ENCODE measurements around the gene PSME2. TPM values are rescaled to one million over a fixed set of nuclear protein-coding genes. Genes with fewer than 3 reads are reported as not detected.
A peak's percentile ranks its signal among the peaks of the same experiment; 100 is the strongest.
"Not testable (repeated sequence)": the region's sequence is repeated elsewhere in the genome, so short reads cannot be mapped to it uniquely, and the experiment has no call there.

Gene PSME2
- total RNA-seq, 1 donor from 2014 or later, result 144 TPM

GRCh38 chr14:24106672-24107271 lies 39.6 kb downstream of the PSME2 start:
- no peak overlapping the region for H3K27ac ChIP-seq
- TF ChIP-seq, protein P1, sequence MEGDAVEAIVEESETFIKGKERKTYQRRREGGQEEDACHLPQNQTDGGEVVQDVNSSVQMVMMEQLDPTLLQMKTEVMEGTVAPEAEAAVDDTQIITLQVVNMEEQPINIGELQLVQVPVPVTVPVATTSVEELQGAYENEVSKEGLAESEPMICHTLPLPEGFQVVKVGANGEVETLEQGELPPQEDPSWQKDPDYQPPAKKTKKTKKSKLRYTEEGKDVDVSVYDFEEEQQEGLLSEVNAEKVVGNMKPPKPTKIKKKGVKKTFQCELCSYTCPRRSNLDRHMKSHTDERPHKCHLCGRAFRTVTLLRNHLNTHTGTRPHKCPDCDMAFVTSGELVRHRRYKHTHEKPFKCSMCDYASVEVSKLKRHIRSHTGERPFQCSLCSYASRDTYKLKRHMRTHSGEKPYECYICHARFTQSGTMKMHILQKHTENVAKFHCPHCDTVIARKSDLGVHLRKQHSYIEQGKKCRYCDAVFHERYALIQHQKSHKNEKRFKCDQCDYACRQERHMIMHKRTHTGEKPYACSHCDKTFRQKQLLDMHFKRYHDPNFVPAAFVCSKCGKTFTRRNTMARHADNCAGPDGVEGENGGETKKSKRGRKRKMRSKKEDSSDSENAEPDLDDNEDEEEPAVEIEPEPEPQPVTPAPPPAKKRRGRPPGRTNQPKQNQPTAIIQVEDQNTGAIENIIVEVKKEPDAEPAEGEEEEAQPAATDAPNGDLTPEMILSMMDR (IDR thresholded peaks at IDR 0.05), result no peak
- no peak for ATAC-seq
- peaks cover 24% of the 10 kb centered on the region for H3K4me1 ChIP-seq
- peaks cover 17% of the 10 kb centered on the region for H3K36me3 ChIP-seq
- no peak overlapping the region for H3K4me3 ChIP-seq
- H3K27me3 ChIP-seq (ENCODE audit: low read depth), result no peaks in the 10 kb centered on the region
- intact Hi-C loops (cut with DNase I), result no loop called here
- H3K9me3 ChIP-seq, result no peaks in the 10 kb centered on the region
- DNase-seq, result no peak

DNA sequence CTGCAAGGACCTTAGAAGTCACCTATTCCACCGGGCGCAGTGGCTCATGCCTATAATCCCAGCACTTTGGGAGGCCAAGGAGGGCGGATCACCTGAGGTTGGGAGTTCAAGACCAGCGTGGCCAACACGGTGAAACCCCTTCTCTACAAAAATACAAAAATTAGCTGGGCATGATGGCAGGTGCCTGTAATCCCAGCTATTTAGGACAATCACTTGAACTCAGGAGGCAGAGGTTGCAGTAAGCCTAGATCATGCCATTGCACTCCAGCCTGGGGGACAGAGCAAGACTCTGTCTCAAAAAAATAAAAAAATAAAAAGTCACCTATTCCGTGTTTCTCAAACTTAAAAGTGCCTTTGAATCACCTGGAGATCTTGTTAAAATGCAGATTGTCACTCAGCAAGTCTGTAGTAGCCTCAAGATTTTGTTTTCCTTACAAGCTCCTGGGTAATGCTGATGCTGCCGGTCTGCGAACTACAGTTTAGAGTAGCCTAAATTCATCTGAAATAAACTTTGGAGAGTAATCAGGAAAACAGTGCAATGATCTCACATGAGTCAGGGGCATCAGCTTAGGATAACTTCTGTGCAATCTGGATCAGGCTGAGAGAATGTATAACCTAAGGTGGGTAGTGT lies 40.7 kb downstream of the PSME2 start:
- H3K4me3 ChIP-seq; H3K27me3 ChIP-seq (ENCODE audit: low read depth); intact Hi-C loops (cut with DNase I); ATAC-seq; H3K9me3 ChIP-seq; DNase-seq: not testable (repeated sequence)
- Histone ChIP-seq H3K4me1 (peaks cover 23% of the 10 kb centered on the region), H3K27ac (peak overlapping the region; percentile 1), H3K36me3 (peaks cover 24% of the 10 kb centered on the region)

GRCh38 chr14:24103451-24103850 lies 43.0 kb downstream of the PSME2 start:
- Histone ChIP-seq H3K27me3 (ENCODE audit: low read depth) (no peaks in the 10 kb centered on the region), H3K4me1 (peaks cover 8% of the 10 kb centered on the region), H3K4me3 (no peak overlapping the region), H3K36me3 (peaks cover 45% of the 10 kb centered on the region), H3K27ac (no peak overlapping the region), H3K9me3 (no peaks in the 10 kb centered on the region)
- TF ChIP-seq, protein P1 (IDR thresholded peaks at IDR 0.05), result no peak
- ATAC-seq (no peak), DNase-seq (no peak)
- intact Hi-C loops (cut with DNase I), result no loop called here

GRCh38 chr14:24102357-24103048 lies 43.9 kb downstream of the PSME2 start:
- Histone ChIP-seq H3K4me1 (no peaks in the 10 kb centered on the region), H3K27me3 (ENCODE audit: low read depth) (no peaks in the 10 kb centered on the region), H3K36me3 (peaks cover 54% of the 10 kb centered on the region), H3K4me3 (no peak overlapping the region), H3K27ac (no peak overlapping the region), H3K9me3 (no peaks in the 10 kb centered on the region)
- ATAC-seq (no peak), DNase-seq (no peak)
- intact Hi-C loops (cut with DNase I), result no loop called here
- TF ChIP-seq, protein P1 (IDR thresholded peaks at IDR 0.05), result no peak

GRCh38 chr14:24100982-24101494 lies 45.4 kb downstream of the PSME2 start:
- Histone ChIP-seq H3K9me3 (no peaks in the 10 kb centered on the region), H3K4me1 (no peaks in the 10 kb centered on the region), H3K36me3 (peaks cover 54% of the 10 kb centered on the region), H3K4me3 (no peak overlapping the region), H3K27ac (no peak overlapping the region), H3K27me3 (ENCODE audit: low read depth) (no peaks in the 10 kb centered on the region)
- DNase-seq (no peak), ATAC-seq (no peak)
- TF ChIP-seq, protein P1 (IDR thresholded peaks at IDR 0.05), result no peak
- intact Hi-C loops (cut with DNase I), result no loop called here
